ENCODE measurements around the gene NAB1. TPM values are rescaled to one million over a fixed set of nuclear protein-coding genes. Genes with fewer than 3 reads are reported as not detected.

The NAB1 gene
- total and polyA plus RNA-seq, 2 experiments from 2014 or later: 10.4 to 40.2 TPM

DNA sequence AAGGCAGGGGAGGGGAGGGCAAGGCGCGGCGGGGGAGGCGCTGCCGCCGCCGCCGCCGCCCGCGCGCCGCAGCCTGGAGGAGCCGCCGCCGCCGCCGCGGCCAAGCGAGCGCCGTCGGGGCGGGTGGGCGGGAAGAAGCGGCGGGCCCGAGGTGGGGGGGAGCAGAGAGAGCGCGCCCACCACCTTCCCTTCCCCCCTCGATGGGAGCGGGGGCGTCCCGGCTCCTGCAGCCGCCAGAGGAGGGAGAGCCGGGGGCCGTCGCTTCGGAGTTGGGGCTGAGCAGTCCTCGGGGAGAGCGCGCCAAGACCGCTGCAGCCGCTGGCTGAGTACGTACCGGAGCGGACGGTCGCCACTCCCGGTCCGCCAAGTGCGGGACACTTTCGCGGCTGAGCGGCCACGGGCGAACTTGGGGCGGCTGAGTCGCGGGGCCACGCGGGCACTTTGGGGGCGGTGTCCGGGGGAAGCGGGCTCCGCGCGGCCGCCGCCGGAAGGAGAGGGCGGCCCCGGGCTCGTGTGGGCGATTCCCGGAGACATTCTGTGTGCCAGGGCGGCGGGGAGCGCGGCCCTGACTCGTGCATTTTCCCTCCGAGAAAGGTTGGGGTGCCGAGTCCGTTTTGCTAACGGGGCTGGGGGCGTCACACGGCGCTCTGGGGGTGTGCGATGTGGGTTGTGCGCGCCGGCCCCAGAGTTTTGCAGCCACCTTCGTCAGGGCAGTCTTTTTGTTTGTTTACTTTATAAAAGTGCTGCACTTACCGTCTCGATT, at the start of gene NAB1 (continued):
- TF ChIP-seq, protein P1, sequence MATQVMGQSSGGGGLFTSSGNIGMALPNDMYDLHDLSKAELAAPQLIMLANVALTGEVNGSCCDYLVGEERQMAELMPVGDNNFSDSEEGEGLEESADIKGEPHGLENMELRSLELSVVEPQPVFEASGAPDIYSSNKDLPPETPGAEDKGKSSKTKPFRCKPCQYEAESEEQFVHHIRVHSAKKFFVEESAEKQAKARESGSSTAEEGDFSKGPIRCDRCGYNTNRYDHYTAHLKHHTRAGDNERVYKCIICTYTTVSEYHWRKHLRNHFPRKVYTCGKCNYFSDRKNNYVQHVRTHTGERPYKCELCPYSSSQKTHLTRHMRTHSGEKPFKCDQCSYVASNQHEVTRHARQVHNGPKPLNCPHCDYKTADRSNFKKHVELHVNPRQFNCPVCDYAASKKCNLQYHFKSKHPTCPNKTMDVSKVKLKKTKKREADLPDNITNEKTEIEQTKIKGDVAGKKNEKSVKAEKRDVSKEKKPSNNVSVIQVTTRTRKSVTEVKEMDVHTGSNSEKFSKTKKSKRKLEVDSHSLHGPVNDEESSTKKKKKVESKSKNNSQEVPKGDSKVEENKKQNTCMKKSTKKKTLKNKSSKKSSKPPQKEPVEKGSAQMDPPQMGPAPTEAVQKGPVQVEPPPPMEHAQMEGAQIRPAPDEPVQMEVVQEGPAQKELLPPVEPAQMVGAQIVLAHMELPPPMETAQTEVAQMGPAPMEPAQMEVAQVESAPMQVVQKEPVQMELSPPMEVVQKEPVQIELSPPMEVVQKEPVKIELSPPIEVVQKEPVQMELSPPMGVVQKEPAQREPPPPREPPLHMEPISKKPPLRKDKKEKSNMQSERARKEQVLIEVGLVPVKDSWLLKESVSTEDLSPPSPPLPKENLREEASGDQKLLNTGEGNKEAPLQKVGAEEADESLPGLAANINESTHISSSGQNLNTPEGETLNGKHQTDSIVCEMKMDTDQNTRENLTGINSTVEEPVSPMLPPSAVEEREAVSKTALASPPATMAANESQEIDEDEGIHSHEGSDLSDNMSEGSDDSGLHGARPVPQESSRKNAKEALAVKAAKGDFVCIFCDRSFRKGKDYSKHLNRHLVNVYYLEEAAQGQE (IDR thresholded peaks at IDR 0.05; ENCODE audit: unreplicated experiment): no peak
- TF ChIP-seq CREB1 (CRISPR knock-in tag; IDR thresholded peaks at IDR 0.05; ENCODE audit: low read depth): no peak

DNA sequence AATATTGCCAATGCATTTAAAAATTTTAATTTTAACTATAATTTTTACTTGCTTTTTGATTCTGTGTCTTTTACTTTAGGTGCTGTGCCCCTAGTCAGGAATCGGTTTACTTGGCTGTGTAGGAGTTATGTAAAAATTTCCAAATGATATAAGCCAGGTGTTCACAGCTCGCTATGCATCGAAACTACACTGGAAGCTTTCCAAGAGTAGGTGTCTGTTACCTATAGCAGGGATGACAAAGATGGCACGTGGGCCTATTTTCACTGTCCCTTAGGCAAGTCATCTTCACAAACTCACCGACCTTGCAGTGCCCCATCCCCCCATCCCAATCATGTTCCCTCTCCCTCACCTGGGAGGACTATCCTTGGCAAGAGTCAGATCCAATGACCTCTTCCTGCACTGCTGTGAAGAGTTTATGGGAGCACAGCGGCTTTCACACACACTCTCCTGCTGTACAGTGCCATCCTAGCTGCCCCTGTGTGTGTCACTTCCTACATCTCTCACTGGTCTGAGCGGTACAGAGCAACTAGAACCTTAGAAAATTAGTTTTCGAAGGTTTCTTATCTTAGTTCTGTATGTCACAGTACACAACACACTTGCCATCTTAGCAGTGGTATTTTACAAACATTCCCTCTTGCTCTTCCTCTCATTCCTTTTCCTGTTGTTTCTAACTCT, 49.2 kb upstream of the NAB1 start:
- Histone ChIP-seq H3K27ac (ENCODE audit: low read depth) (no peak overlapping the region), H2AFZ (peak overlapping the region; percentile 89; the same call in 1 of the 2 replicates), H3F3A (replicated peaks; ENCODE audit: low read depth) (no peaks in the 10 kb centered on the region), H3K9me2 (ENCODE audit: insufficient read depth) (no peaks in the 10 kb centered on the region), H4K20me1 (replicated peaks; ENCODE audit: insufficient read depth) (no peaks in the 10 kb centered on the region), H3K79me2 (replicated peaks; ENCODE audit: insufficient read depth) (no peaks in the 10 kb centered on the region), H3K4me1 (ENCODE audit: insufficient read depth) (no peaks in the 10 kb centered on the region), H3K4me2 (no peak overlapping the region), H3K27me3 (ENCODE audit: insufficient read depth) (no peaks in the 10 kb centered on the region), H3K36me3 (ENCODE audit: insufficient read depth) (no peaks in the 10 kb centered on the region), H3K4me3 (no peak overlapping the region)
- no peak for ATAC-seq
- Mint-ChIP-seq H3K36me3 (ENCODE audit: low read depth) (no peaks in the 10 kb centered on the region; the same call in 2 of the 3 replicates), H3K4me3 (no peak overlapping the region), H3K9me3 (no peaks in the 10 kb centered on the region), H3K27me3 (ENCODE audit: insufficient read depth, low read depth, poor library complexity) (peaks cover 2% of the 10 kb centered on the region), H3K4me1 (peaks cover 5% of the 10 kb centered on the region), H3K27ac (no peak overlapping the region)
- no peak for DNase-seq (ENCODE audit: low spot score)
- TF ChIP-seq, protein P2, sequence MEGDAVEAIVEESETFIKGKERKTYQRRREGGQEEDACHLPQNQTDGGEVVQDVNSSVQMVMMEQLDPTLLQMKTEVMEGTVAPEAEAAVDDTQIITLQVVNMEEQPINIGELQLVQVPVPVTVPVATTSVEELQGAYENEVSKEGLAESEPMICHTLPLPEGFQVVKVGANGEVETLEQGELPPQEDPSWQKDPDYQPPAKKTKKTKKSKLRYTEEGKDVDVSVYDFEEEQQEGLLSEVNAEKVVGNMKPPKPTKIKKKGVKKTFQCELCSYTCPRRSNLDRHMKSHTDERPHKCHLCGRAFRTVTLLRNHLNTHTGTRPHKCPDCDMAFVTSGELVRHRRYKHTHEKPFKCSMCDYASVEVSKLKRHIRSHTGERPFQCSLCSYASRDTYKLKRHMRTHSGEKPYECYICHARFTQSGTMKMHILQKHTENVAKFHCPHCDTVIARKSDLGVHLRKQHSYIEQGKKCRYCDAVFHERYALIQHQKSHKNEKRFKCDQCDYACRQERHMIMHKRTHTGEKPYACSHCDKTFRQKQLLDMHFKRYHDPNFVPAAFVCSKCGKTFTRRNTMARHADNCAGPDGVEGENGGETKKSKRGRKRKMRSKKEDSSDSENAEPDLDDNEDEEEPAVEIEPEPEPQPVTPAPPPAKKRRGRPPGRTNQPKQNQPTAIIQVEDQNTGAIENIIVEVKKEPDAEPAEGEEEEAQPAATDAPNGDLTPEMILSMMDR (conservative IDR thresholded peaks at IDR 0.05; ENCODE audit: low read depth in 2 of 2): no peak
- TF ChIP-seq, protein P3, sequence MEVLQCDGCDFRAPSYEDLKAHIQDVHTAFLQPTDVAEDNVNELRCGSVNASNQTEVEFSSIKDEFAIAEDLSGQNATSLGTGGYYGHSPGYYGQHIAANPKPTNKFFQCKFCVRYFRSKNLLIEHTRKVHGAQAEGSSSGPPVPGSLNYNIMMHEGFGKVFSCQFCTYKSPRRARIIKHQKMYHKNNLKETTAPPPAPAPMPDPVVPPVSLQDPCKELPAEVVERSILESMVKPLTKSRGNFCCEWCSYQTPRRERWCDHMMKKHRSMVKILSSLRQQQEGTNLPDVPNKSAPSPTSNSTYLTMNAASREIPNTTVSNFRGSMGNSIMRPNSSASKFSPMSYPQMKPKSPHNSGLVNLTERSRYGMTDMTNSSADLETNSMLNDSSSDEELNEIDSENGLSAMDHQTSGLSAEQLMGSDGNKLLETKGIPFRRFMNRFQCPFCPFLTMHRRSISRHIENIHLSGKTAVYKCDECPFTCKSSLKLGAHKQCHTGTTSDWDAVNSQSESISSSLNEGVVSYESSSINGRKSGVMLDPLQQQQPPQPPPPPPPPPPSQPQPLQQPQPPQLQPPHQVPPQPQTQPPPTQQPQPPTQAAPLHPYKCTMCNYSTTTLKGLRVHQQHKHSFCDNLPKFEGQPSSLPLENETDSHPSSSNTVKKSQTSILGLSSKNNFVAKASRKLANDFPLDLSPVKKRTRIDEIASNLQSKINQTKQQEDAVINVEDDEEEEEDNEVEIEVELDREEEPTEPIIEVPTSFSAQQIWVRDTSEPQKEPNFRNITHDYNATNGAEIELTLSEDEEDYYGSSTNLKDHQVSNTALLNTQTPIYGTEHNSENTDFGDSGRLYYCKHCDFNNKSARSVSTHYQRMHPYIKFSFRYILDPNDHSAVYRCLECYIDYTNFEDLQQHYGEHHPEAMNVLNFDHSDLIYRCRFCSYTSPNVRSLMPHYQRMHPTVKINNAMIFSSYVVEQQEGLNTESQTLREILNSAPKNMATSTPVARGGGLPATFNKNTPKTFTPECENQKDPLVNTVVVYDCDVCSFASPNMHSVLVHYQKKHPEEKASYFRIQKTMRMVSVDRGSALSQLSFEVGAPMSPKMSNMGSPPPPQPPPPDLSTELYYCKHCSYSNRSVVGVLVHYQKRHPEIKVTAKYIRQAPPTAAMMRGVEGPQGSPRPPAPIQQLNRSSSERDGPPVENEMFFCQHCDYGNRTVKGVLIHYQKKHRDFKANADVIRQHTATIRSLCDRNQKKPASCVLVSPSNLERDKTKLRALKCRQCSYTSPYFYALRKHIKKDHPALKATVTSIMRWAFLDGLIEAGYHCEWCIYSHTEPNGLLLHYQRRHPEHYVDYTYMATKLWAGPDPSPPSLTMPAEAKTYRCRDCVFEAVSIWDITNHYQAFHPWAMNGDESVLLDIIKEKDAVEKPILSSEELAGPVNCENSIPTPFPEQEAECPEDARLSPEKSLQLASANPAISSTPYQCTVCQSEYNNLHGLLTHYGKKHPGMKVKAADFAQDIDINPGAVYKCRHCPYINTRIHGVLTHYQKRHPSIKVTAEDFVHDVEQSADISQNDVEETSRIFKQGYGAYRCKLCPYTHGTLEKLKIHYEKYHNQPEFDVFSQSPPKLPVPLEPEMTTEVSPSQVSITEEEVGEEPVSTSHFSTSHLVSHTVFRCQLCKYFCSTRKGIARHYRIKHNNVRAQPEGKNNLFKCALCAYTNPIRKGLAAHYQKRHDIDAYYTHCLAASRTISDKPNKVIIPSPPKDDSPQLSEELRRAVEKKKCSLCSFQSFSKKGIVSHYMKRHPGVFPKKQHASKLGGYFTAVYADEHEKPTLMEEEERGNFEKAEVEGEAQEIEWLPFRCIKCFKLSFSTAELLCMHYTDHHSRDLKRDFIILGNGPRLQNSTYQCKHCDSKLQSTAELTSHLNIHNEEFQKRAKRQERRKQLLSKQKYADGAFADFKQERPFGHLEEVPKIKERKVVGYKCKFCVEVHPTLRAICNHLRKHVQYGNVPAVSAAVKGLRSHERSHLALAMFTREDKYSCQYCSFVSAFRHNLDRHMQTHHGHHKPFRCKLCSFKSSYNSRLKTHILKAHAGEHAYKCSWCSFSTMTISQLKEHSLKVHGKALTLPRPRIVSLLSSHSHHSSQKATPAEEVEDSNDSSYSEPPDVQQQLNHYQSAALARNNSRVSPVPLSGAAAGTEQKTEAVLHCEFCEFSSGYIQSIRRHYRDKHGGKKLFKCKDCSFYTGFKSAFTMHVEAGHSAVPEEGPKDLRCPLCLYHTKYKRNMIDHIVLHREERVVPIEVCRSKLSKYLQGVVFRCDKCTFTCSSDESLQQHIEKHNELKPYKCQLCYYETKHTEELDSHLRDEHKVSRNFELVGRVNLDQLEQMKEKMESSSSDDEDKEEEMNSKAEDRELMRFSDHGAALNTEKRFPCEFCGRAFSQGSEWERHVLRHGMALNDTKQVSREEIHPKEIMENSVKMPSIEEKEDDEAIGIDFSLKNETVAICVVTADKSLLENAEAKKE (CRISPR knock-in tag; IDR thresholded peaks at IDR 0.05): no peak
- no peak for TF ChIP-seq EZH2 (IDR thresholded peaks at IDR 0.05; ENCODE audit: low read depth, unreplicated experiment)
- no peak for TF ChIP-seq STAT1 (IDR thresholded peaks at IDR 0.05; ENCODE audit: unreplicated experiment)
- no peak for TF ChIP-seq JUNB (IDR thresholded peaks at IDR 0.05; ENCODE audit: unreplicated experiment)
- TF ChIP-seq ZNF331 (CRISPR knock-in tag; IDR thresholded peaks at IDR 0.05; ENCODE audit: low read depth): no peak
- TF ChIP-seq, protein P4, sequence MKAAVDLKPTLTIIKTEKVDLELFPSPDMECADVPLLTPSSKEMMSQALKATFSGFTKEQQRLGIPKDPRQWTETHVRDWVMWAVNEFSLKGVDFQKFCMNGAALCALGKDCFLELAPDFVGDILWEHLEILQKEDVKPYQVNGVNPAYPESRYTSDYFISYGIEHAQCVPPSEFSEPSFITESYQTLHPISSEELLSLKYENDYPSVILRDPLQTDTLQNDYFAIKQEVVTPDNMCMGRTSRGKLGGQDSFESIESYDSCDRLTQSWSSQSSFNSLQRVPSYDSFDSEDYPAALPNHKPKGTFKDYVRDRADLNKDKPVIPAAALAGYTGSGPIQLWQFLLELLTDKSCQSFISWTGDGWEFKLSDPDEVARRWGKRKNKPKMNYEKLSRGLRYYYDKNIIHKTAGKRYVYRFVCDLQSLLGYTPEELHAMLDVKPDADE (IDR thresholded peaks at IDR 0.05): no peak
- no peak for TF ChIP-seq CREB1 (CRISPR knock-in tag; IDR thresholded peaks at IDR 0.05; ENCODE audit: low read depth)
- no peak for TF ChIP-seq EZH2phosphoT487 (IDR thresholded peaks at IDR 0.05; ENCODE audit: unreplicated experiment)
- TF ChIP-seq POLR2AphosphoS5 (IDR thresholded peaks at IDR 0.05; ENCODE audit: low read depth): no peak

Measured in GM23338 (cell line).